Measurements from ENCODE around the gene HNRNPC. TPM values are rescaled to one million over a fixed set of nuclear protein-coding genes. Genes with fewer than 3 reads are reported as not detected.
"Not testable (repeated sequence)": the region's sequence is repeated elsewhere in the genome, so short reads cannot be mapped to it uniquely, and the experiment has no call there.

Gene HNRNPC
- polyA plus RNA-seq, 1 donor from 2014 or later: 1,176 TPM

DNA sequence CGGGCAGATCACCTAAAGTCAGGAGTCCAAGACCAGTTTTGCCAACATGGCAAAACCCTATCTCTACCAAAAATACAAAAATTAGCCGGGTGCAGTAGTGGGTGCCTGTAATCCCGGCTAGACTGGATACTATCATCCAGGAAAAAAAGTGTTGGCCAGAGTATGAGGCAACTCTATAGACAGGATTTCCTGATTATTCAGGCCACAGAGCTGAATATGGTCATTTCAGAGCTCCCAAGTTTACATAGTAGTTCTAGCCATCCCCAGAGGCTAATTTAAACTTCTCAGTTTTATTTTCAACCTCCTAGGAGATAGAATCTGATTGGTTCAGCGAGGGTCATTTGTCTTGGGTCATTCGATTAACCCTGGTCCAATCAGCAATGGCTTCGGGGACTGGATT lies 17.9 kb upstream of the HNRNPC start:
- no peaks in the 10 kb centered on the region for H3K9me3 ChIP-seq (ENCODE audit: low read length)
- H3K36me3 ChIP-seq (ENCODE audit: insufficient read depth, low read length): no peaks in the 10 kb centered on the region
- H3K27ac ChIP-seq (ENCODE audit: low read length): no peak overlapping the region
- TF ChIP-seq EZH2 (IDR thresholded peaks at IDR 0.05; ENCODE audit: borderline replicate concordance, insufficient read depth, low read length, poor library complexity, severe bottlenecking) (no peak), POLR2AphosphoS5 (IDR thresholded peaks at IDR 0.05) (no peak), SMC3 (conservative IDR thresholded peaks at IDR 0.05; ENCODE audit: poor library complexity) (no peak), TAF1 (IDR thresholded peaks at IDR 0.05; ENCODE audit: low read depth) (no peak), MXI1 (conservative IDR thresholded peaks at IDR 0.05; ENCODE audit: poor library complexity, severe bottlenecking) (no peak), RAD21 (conservative IDR thresholded peaks at IDR 0.05) (no peak), EP300 (conservative IDR thresholded peaks at IDR 0.05; ENCODE audit: poor library complexity, severe bottlenecking) (no peak)
- TF ChIP-seq, protein P1, sequence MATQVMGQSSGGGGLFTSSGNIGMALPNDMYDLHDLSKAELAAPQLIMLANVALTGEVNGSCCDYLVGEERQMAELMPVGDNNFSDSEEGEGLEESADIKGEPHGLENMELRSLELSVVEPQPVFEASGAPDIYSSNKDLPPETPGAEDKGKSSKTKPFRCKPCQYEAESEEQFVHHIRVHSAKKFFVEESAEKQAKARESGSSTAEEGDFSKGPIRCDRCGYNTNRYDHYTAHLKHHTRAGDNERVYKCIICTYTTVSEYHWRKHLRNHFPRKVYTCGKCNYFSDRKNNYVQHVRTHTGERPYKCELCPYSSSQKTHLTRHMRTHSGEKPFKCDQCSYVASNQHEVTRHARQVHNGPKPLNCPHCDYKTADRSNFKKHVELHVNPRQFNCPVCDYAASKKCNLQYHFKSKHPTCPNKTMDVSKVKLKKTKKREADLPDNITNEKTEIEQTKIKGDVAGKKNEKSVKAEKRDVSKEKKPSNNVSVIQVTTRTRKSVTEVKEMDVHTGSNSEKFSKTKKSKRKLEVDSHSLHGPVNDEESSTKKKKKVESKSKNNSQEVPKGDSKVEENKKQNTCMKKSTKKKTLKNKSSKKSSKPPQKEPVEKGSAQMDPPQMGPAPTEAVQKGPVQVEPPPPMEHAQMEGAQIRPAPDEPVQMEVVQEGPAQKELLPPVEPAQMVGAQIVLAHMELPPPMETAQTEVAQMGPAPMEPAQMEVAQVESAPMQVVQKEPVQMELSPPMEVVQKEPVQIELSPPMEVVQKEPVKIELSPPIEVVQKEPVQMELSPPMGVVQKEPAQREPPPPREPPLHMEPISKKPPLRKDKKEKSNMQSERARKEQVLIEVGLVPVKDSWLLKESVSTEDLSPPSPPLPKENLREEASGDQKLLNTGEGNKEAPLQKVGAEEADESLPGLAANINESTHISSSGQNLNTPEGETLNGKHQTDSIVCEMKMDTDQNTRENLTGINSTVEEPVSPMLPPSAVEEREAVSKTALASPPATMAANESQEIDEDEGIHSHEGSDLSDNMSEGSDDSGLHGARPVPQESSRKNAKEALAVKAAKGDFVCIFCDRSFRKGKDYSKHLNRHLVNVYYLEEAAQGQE (IDR thresholded peaks at IDR 0.05; ENCODE audit: borderline replicate concordance): no peak
- TF ChIP-seq, protein P2, sequence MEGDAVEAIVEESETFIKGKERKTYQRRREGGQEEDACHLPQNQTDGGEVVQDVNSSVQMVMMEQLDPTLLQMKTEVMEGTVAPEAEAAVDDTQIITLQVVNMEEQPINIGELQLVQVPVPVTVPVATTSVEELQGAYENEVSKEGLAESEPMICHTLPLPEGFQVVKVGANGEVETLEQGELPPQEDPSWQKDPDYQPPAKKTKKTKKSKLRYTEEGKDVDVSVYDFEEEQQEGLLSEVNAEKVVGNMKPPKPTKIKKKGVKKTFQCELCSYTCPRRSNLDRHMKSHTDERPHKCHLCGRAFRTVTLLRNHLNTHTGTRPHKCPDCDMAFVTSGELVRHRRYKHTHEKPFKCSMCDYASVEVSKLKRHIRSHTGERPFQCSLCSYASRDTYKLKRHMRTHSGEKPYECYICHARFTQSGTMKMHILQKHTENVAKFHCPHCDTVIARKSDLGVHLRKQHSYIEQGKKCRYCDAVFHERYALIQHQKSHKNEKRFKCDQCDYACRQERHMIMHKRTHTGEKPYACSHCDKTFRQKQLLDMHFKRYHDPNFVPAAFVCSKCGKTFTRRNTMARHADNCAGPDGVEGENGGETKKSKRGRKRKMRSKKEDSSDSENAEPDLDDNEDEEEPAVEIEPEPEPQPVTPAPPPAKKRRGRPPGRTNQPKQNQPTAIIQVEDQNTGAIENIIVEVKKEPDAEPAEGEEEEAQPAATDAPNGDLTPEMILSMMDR (IDR thresholded peaks at IDR 0.05; ENCODE audit: poor library complexity, severe bottlenecking): no peak
- H3K4me3 ChIP-seq (ENCODE audit: low read length): no peak overlapping the region
- no peak overlapping the region for H3K4me2 ChIP-seq (ENCODE audit: low read length)
- H2AFZ ChIP-seq (ENCODE audit: low read depth, low read length): no peak overlapping the region
- no peaks in the 10 kb centered on the region for H3K9me2 ChIP-seq (ENCODE audit: insufficient read depth, low read length)
- H3K27me3 ChIP-seq (ENCODE audit: insufficient read depth, low read depth, low read length): no peaks in the 10 kb centered on the region
- H3K79me2 ChIP-seq (replicated peaks; ENCODE audit: insufficient read depth, low read length): no peaks in the 10 kb centered on the region
- no peaks in the 10 kb centered on the region for H4K20me1 ChIP-seq (ENCODE audit: insufficient read depth)
- H3F3A ChIP-seq (ENCODE audit: insufficient read depth, low read length, poor library complexity, severe bottlenecking): no peaks in the 10 kb centered on the region
- no peak overlapping the region for H3K9ac ChIP-seq (ENCODE audit: low read length)

DNA sequence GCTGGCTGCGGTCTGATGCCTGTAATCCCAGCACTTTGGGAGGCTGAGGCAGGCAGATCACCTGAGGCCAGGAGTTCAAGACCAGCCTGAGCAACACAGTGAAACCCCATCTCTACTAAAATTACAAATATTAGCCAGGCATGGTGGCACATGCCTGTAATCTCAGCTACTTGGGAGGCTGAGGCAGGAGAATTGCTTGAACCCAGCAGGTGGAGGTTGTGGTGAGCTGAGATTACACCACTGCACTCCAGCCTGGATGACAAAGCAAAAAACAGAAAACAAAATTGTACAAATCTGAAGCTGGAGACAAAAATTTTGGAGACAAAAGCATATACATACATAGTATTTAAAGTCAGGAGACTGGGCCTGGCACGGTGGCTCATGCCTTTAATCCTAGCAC lies 17.3 kb upstream of the HNRNPC start:
- not testable (repeated sequence) for H2AFZ ChIP-seq (ENCODE audit: low read depth, low read length); H3F3A ChIP-seq (ENCODE audit: insufficient read depth, low read length, poor library complexity, severe bottlenecking); H3K27me3 ChIP-seq (ENCODE audit: insufficient read depth, low read depth, low read length); H3K4me2 ChIP-seq (ENCODE audit: low read length); H4K20me1 ChIP-seq (ENCODE audit: insufficient read depth); H3K9me2 ChIP-seq (ENCODE audit: insufficient read depth, low read length); H3K4me3 ChIP-seq (ENCODE audit: low read length); H3K9me3 ChIP-seq (ENCODE audit: low read length); H3K79me2 ChIP-seq (replicated peaks; ENCODE audit: insufficient read depth, low read length); H3K27ac ChIP-seq (ENCODE audit: low read length); H3K9ac ChIP-seq (ENCODE audit: low read length); H3K36me3 ChIP-seq (ENCODE audit: insufficient read depth, low read length)

DNA sequence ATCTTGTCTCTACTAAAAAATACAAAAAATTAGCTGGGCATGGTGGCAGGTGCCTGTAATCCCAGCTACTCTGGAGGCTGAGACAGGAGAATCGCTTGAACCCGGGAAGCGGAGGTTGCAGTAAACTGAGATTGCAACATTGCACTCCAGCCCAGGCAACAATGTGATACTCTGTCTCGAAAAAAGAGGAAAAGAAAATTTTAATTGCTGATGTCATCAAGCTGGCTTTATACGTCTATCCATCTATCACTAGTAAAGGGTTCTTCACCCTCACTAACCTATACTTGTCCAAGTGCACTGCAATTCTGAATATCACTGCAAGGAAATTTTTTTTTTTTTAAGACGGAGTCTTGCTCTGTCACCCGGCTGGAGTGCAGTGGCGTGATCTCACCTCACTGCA lies 12.7 kb upstream of the HNRNPC start:
- H3K27ac ChIP-seq (ENCODE audit: low read length); H4K20me1 ChIP-seq (ENCODE audit: insufficient read depth); H3K36me3 ChIP-seq (ENCODE audit: insufficient read depth, low read length); H2AFZ ChIP-seq (ENCODE audit: low read depth, low read length); H3K4me3 ChIP-seq (ENCODE audit: low read length); H3K9me3 ChIP-seq (ENCODE audit: low read length); H3F3A ChIP-seq (ENCODE audit: insufficient read depth, low read length, poor library complexity, severe bottlenecking); H3K27me3 ChIP-seq (ENCODE audit: insufficient read depth, low read depth, low read length); H3K4me2 ChIP-seq (ENCODE audit: low read length); H3K9ac ChIP-seq (ENCODE audit: low read length); H3K9me2 ChIP-seq (ENCODE audit: insufficient read depth, low read length); H3K79me2 ChIP-seq (replicated peaks; ENCODE audit: insufficient read depth, low read length): not testable (repeated sequence)

Measured in neural cell (in vitro differentiated cells).